Measurements from ENCODE around the gene TCHP. TPM values are rescaled to one million over a fixed set of nuclear protein-coding genes. Genes with fewer than 3 reads are reported as not detected.

Gene TCHP
- total and polyA plus RNA-seq, 12 donors = 8.3 to 21.1 (median 10.6) TPM

- intact Hi-C loops (cut with DNase I) = no loop called here
- H3K4me1 ChIP-seq (replicated peaks in 1 of 2) = no peaks in the 10 kb centered on the region
- H3K27ac ChIP-seq = no peak overlapping the region
- no peaks in the 10 kb centered on the region for H3K9me3 ChIP-seq (replicated peaks in 1 of 3)
- no peak for TF ChIP-seq CTCF (IDR thresholded peaks at IDR 0.05)
- no peak for TF ChIP-seq POLR2A (IDR thresholded peaks at IDR 0.05)
- no peaks in the 10 kb centered on the region for H3K27me3 ChIP-seq
- no peak for DNase-seq
- H3K36me3 ChIP-seq (replicated peaks in 1 of 2) = peaks cover 0 to 44% of the 10 kb centered on the region in 2 donors
- WGBS, 4 donors = 95 to 97% (median 96%) methylated on average over 7 of the region's 7 CpGs
- no peak overlapping the region for H3K4me3 ChIP-seq
Observed at GRCh38 chr12:109938947-109939346, 38.9 kb downstream of the TCHP start.

GRCh38 chr12:109939504-109939903 is 39.4 kb downstream of the TCHP start:
- DNase-seq = peak in 1 of 7 donors; percentile 25
- 81 to 86% (median 84%) methylated on average over 2 of the region's 2 CpGs for WGBS, 4 donors
- TF ChIP-seq POLR2A (IDR thresholded peaks at IDR 0.05) (no peak), CTCF (IDR thresholded peaks at IDR 0.05) (no peak)
- intact Hi-C loops (cut with DNase I) = no loop called here
- H3K9me3 ChIP-seq (replicated peaks in 1 of 3) = no peaks in the 10 kb centered on the region
- peaks cover 0 to 43% of the 10 kb centered on the region in 2 donors for H3K36me3 ChIP-seq (replicated peaks in 1 of 2)
- no peaks in the 10 kb centered on the region for H3K4me1 ChIP-seq (replicated peaks in 1 of 2)
- H3K27ac ChIP-seq = no peak overlapping the region
- H3K4me3 ChIP-seq = no peak overlapping the region
- H3K27me3 ChIP-seq = no peaks in the 10 kb centered on the region

- no peak for DNase-seq
- H3K4me3 ChIP-seq = no peak overlapping the region
- intact Hi-C loops (cut with DNase I) = no loop called here
- no peaks in the 10 kb centered on the region for H3K9me3 ChIP-seq (replicated peaks in 1 of 3)
- no peak overlapping the region for H3K27ac ChIP-seq
- H3K4me1 ChIP-seq (replicated peaks in 1 of 2) = no peaks in the 10 kb centered on the region
- TF ChIP-seq CTCF (IDR thresholded peaks at IDR 0.05) = no peak
- no peak for TF ChIP-seq POLR2A (IDR thresholded peaks at IDR 0.05)
- no peaks in the 10 kb centered on the region for H3K27me3 ChIP-seq
- WGBS, 4 donors = 94 to 98% (median 97%) methylated on average over 6 of the region's 6 CpGs
- H3K36me3 ChIP-seq (replicated peaks in 1 of 2) = peaks cover 0 to 38% of the 10 kb centered on the region in 2 donors
Observed at GRCh38 chr12:109940339-109940923, 40.4 kb downstream of the TCHP start.

GRCh38 chr12:109943811-109944210 is 43.7 kb downstream of the TCHP start:
- H3K4me1 ChIP-seq (replicated peaks in 1 of 2) = peaks cover 9 to 31% of the 10 kb centered on the region in 2 donors
- no peak overlapping the region for H3K4me3 ChIP-seq
- H3K27ac ChIP-seq = no peak overlapping the region
- intact Hi-C loops (cut with DNase I) = no loop called here
- TF ChIP-seq CTCF (IDR thresholded peaks at IDR 0.05) = no peak
- no peak for TF ChIP-seq POLR2A (IDR thresholded peaks at IDR 0.05)
- 88 to 93% (median 91%) methylated on average over 6 to 7 of the region's 7 CpGs for WGBS, 4 donors
- H3K9me3 ChIP-seq (replicated peaks in 1 of 3) = no peaks in the 10 kb centered on the region
- DNase-seq = peak in 1 of 7 donors; percentile 45
- H3K36me3 ChIP-seq (replicated peaks in 1 of 2) = peaks cover 0 to 34% of the 10 kb centered on the region in 2 donors
- no peaks in the 10 kb centered on the region for H3K27me3 ChIP-seq
